ENCODE results near the gene MYL1.

DNA sequence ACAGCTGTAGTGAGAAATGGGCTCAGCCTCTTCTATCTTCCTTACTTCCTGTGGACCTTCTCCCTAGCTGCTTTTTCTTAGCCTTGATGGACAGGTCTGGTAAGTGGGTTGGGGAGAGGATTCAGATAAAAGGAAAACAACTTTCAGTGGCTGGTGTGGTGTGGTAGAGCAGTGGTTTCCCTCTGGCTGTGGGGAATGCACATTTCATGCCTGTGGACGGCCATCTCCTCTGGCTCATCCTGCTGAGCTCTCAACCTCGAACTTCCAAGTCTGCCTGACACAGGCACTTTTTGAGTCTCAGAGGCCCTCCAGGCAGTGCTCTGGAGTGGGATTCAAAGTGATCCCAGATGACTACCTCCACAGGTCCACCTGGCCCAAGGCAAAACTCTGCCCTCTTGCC, 51.1 kb downstream of the MYL1 start:
- TF ChIP-seq, protein P1, sequence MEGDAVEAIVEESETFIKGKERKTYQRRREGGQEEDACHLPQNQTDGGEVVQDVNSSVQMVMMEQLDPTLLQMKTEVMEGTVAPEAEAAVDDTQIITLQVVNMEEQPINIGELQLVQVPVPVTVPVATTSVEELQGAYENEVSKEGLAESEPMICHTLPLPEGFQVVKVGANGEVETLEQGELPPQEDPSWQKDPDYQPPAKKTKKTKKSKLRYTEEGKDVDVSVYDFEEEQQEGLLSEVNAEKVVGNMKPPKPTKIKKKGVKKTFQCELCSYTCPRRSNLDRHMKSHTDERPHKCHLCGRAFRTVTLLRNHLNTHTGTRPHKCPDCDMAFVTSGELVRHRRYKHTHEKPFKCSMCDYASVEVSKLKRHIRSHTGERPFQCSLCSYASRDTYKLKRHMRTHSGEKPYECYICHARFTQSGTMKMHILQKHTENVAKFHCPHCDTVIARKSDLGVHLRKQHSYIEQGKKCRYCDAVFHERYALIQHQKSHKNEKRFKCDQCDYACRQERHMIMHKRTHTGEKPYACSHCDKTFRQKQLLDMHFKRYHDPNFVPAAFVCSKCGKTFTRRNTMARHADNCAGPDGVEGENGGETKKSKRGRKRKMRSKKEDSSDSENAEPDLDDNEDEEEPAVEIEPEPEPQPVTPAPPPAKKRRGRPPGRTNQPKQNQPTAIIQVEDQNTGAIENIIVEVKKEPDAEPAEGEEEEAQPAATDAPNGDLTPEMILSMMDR (IDR thresholded peaks at IDR 0.05): no peak
- TF ChIP-seq EP300 (IDR thresholded peaks at IDR 0.05) (no peak), POLR2AphosphoS5 (IDR thresholded peaks at IDR 0.05) (no peak), POLR2A (IDR thresholded peaks at IDR 0.05) (no peak)
